Midbrain (tissue), 1 donor: ENCODE data around the gene LRFN2.

Experiments
- DNase-seq: peaks from one replicate; lab custom pipeline; 2025; lab: John Stamatoyannopoulos, UW

Gene LRFN2

GRCh38 chr6:40378071-40378724 is 209.0 kb downstream of the LRFN2 start:
- no peak for DNase-seq

DNA sequence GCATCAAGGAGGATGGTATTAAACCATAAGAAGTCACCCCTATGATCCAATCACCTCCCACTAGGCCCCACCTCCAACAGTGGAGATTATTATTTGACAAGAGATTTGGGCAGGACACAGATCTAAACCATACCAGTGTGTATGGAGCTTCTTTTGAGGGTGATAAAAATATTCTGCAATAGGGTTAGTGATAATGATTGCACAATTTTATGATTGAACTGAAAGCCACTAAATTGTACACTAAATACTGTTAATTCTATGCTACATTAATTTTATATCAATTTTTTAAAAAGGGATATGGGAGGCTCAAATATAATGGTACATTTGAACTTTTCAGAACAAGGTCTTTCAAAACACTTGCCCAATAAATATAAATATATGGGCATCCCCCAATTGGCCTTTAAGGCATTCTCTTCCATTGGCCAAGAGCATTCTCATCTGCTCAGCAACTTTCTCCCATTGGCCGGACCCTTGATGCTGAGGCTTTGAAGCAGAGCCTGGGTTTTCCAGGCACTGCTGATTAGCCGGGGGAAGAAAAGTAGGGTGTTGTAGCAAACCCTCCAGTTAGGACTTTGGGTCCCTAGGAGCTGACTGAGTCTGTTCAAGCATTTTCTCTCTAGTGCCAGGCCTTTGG is 209.9 kb downstream of the LRFN2 start:
- DNase-seq: no peak

- no peak for DNase-seq
These were observed 211.0 kb downstream of the LRFN2 start for GRCh38 chr6:40376113-40376650.

DNA sequence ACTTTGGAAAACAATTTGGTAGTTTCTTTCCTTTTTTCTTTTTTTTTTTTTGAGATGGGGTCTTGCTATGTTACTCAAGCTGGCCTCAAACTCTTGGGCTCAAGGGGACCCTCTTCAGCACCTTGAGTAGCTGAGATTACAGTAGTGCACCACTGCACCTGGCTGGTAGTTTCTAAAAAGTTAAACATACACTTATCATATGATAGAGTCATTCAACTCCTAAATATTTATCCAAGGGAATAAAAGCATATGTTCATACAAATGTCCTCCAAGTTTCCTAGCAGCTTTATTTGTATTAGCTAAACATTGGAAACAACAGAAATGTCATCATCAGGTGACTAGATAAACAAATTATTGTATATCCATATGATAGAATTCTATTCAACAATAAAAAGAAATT is 213.9 kb downstream of the LRFN2 start:
- DNase-seq: no peak

- DNase-seq: no peak
These were observed 215.5 kb downstream of the LRFN2 start for GRCh38 chr6:40371621-40372020.

DNA sequence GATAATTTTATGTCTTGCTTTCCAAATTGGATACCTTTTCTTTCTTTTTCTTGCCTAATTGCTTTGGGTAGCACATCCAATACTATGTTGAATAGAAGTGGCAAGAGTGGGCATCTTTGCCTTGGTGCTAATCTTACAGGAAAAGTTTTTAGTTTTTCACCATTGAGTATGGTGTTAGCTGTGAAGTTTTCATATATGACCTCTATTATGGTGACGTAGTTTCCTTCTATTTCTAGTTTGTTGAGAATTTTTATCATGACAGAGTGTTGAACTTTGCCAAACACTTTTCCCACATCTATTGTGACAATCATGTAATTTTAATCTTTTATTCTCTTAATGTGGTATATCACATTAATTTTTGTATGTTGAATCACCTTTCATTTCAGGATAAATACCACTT is 216.1 kb downstream of the LRFN2 start:
- no peak for DNase-seq

DNA sequence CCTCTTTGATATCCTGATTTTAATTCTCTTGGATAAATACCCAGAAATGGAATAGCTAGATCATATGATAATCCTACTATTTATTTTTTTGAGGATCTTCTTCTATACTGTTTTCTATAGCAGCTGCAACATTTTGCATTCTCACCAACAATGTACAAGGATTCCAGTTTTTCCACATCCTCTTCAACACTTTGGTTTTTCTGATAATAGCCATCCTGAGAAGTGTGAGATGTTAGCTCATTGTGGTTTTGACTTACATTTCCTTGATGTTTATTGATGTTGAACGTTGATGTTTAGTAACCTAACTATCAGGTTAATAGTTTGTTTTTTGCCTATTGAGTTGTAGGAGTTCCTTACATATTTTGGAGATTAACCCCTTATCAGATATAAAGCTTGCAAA is 217.3 kb downstream of the LRFN2 start:
- no peak for DNase-seq

GRCh38 chr6:40369042-40369441 is 218.1 kb downstream of the LRFN2 start:
- DNase-seq: no peak

DNA sequence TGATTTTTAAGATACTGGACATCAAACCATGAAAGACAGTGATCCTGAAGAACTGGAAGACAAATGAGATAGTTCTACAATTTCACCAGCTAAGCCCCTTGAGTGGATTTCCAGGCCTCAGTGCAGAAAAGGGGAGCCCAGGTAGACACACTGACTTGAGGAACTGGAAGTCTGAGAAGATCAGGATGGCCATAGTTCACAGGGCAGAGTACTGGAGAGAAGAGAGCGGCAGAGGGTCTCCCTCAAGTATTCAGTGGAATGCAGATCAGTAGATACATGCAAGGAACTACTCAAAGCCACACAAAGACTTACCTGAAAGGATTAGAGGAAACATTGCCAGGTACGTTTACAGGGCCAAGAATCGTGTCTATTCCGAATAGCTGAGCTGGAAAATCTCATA is 224.3 kb downstream of the LRFN2 start:
- DNase-seq: no peak

GRCh38 chr6:40359808-40360207 is 227.4 kb downstream of the LRFN2 start:
- no peak for DNase-seq

DNA sequence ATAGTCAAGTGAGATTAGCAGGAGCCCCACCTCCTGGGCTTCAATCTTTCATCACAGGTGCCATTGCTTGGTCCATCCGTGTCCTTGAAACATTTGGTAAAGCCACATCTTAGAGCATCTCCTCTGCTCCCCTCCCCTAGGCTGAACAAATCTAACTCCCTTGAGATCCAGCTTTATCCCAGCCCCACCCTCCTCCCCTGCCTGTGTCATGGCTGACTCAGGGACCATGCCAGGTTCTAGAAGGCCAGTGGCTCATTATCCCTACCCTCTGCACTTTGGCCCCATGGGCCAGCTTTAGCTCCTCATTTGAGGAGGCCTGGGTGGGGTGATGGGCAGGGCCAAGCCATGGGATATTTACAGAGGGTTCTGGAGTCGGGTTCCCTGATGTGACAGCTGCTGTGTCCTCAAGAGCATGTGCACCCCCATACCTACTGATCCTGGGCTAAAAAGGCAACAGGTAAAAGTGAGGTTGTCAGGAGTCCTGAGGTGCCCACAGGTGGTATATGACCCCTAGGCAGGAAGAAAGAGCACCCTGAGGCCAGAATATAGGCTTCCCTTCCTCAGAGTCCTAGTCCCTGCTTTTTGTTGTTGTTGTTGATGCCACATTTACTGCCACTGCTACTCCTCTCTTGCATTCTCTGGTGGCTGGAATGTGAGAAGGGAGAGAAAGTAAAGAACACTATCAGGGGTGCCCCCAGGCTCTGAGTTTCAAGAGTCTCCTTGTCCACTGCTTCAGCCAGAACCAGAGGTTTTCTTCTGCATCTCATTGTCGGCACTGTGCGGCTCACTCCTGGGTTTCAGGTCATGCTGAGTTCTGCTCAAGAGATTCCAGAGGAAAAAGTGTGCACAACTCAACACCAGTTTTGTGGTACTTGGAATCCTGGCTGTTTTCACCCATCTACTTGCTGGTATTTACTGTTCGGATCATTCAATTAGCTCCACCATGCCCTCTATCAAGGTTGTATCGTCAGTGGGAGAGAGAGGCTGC is 228.4 kb downstream of the LRFN2 start:
- no peak for DNase-seq

DNA sequence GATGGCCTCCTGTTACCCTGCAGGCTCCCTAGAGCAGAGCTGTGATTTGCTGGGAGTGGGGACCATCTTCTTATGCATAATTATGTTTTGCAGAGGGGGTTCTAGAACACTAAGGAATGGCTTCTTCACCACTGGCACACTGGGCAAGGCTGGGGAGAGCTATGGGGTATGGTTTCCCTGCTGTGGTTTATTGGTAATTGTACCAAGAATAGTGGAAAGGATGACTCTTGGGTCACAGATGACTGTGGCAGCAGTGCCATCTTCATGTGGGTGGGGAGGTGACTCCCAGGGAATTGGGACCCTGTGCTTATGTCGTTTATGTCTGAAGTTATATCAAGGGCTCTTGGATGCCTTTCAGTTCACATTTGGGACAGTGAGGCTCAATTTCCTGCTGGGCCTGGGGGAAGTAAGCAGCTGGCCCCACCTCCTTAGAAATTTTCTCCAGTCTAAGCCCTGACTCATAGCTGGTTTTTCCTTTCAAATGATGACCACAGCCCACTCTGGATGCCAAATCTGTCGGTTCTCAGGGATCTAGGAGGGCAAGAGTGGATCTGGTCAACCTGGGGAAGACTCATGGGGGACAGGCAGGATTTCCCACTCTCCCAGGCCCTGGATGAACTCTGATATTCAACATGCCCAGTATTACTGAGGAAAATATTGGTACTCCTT is 230.8 kb downstream of the LRFN2 start:
- DNase-seq: no peak

DNA sequence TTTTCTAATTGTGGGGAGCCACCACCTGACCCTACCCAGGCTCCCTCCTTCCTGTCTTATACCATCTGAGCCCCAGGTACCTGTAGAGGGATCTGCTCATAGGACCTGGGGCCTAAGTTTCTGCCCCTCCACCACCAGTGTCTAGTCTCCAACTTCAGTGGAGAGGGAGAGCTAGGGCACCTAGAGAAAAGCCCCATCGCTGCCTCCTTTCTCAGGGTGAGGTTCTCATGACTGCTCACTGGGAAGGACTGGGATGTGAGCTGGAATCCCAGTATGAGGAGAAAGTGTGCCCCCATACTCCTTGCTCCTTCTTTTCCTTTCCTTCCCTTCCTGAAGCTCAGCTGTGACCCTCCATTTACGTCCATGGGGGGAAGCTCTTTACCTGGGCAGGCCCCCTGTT is 231.6 kb downstream of the LRFN2 start:
- DNase-seq: no peak

DNA sequence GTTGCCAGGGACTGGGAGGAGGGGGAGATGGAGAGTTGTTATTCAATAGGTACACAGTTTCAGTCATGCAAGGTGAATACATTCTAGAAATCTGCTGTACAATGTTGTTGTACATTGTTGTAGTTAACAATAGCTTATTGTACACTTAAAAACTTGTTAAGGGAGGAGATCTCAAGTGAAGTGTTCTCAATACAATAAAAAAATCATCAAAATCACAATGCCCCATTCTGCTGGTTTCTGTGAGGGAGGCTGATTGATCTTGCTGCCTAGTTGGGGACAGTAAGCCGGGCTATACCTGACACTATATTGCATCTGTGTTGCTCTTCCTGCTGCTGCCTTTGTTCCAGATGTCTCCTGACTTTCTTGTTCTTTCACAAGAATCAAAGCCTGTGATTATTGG is 232.1 kb downstream of the LRFN2 start:
- no peak for DNase-seq

DNA sequence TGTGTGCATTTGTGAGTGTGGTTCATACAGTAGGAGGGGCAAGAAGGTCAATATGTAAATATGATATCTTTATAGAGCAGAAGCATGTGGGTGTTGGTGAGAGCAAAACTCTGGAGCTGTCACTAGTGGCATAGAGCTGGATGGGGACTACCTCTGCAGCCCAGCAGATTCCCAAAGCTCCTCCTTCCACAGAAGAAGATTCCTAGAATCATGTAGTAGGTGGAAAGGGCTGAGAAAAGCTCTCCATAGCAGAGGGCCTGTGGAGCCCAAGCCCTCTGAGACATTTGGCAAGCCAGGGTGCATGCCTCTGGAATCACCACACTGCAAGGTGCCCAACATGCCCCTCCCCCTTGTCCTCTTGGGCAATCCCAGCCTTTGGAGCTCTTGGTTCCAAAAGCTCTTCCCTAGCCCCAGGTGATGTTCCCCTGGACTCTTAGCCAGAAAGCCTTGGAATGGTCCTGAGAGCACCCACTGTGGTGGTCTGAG is 233.2 kb downstream of the LRFN2 start:
- DNase-seq: no peak

- no peak for DNase-seq
These were observed 233.8 kb downstream of the LRFN2 start for GRCh38 chr6:40353197-40353966.

GRCh38 chr6:40352527-40353170 is 234.5 kb downstream of the LRFN2 start:
- no peak for DNase-seq

- no peak for DNase-seq
These were observed 235.2 kb downstream of the LRFN2 start for GRCh38 chr6:40352006-40352405.

- no peak for DNase-seq
These were observed 236.4 kb downstream of the LRFN2 start for GRCh38 chr6:40350747-40351217.
